Tongue (tissue), 2 donors: ENCODE results near the gene RNU6-9. TPM values are rescaled to one million over a fixed set of nuclear protein-coding genes. Genes with fewer than 3 reads are reported as not detected.
"Not testable (repeated sequence)": the region's sequence is repeated elsewhere in the genome, so short reads cannot be mapped to it uniquely, and the experiment has no call there.

Experiments used
- DNase-seq: peaks from one replicate; pipeline ENCODE4 v3.0.0-alpha.2; 2015
- total RNA-seq: library from RNA; depleted of rRNA; stranded (reverse); fragments of >200 nt; gene quantifications from one replicate; pipeline ENCODE4 v1.2.3, GENCODE V29; 2014

The RNU6-9 gene
- total RNA-seq, result not detected

- peak; percentile 98 for DNase-seq
These were observed at the start of gene RNU6-9, which contains the start of gene MED16 for GRCh38 chr19:892894-893689. Gene RNU6-9, plus strand, starts transcription at chr19:893484. Gene MED16, minus strand, starts transcription at chr19:893187. Its CDS starts 2,056 bp downstream, at chr19:891131.

GRCh38 chr19:843836-844545, 49.3 kb upstream of the RNU6-9 start:
- DNase-seq, result no peak

- DNase-seq, result no peak
These were observed 48.7 kb upstream of the RNU6-9 start for GRCh38 chr19:844546-844971.

GRCh38 chr19:845707-846521, 47.4 kb upstream of the RNU6-9 start:
- no peak for DNase-seq

GRCh38 chr19:848386-848921, 44.8 kb upstream of the RNU6-9 start:
- no peak for DNase-seq

GRCh38 chr19:849195-849594, 44.1 kb upstream of the RNU6-9 start:
- DNase-seq, result not testable (repeated sequence)

- peak; percentile 87 for DNase-seq
These were observed 42.9 kb upstream of the RNU6-9 start for GRCh38 chr19:850221-850978.

GRCh38 chr19:850979-851335, 42.3 kb upstream of the RNU6-9 start:
- no peak for DNase-seq

- no peak for DNase-seq
These were observed 40.9 kb upstream of the RNU6-9 start, which contains the start of gene ELANE for GRCh38 chr19:852136-853013. Gene ELANE, plus strand, starts transcription at chr19:852303. Its CDS starts 26 bp downstream, at chr19:852329.

GRCh38 chr19:853014-853585, 40.2 kb upstream of the RNU6-9 start:
- no peak for DNase-seq

- not testable (repeated sequence) for DNase-seq
These were observed 39.6 kb upstream of the RNU6-9 start for GRCh38 chr19:853614-854220.

GRCh38 chr19:854549-854948, 38.7 kb upstream of the RNU6-9 start:
- DNase-seq, result no peak

- DNase-seq, result no peak
These were observed 38.1 kb upstream of the RNU6-9 start for GRCh38 chr19:855142-855541.

- no peak for DNase-seq
These were observed 37.6 kb upstream of the RNU6-9 start for GRCh38 chr19:855566-856120.

- no peak for DNase-seq
These were observed 35.0 kb upstream of the RNU6-9 start for GRCh38 chr19:858284-858683.

GRCh38 chr19:858868-859843, 34.1 kb upstream of the RNU6-9 start, which contains the start of gene CFD:
Gene CFD, plus strand, starts transcription at chr19:859664. Its CDS starts 26 bp downstream, at chr19:859690.
- no peak for DNase-seq

- no peak for DNase-seq
These were observed 32.0 kb upstream of the RNU6-9 start for GRCh38 chr19:861141-861755.
